SK-N-SH (cell line): ENCODE results near the gene FNTB.

Experiments
- CTCF ChIP-seq: fragments of 200-600 bp; sonication (generic); IDR thresholded peaks from 2 replicates; pipeline ENCODE4 v1.6.1; 2017; ENCODE audit warnings: antibody characterized with exemption, mild to moderate bottlenecking, moderate library complexity
- RFX5 ChIP-seq: IDR thresholded peaks from 2 replicates; pipeline ENCODE4 v1.6.1; 2012; ENCODE audit warnings: mild to moderate bottlenecking, improper control_type of control experiment, low read length

- TF ChIP-seq CTCF, result no peak
- TF ChIP-seq RFX5, result no peak
These were observed 54.2 kb downstream of the FNTB start for GRCh38 chr14:65040666-65041433.
